Breast epithelium (tissue), 3 donors: ENCODE results near the gene OCRL.

Source experiments
- CTCF ChIP-seq, 3 donors: fragments of 450-650 bp; IDR thresholded peaks; one replicate each; pipeline ENCODE4 v1.5.1; 2016 to 2017; ENCODE audit warnings: antibody characterized with exemption in 3 of 3, mild to moderate bottlenecking in 3 of 3, moderate library complexity in 3 of 3
- POLR2A ChIP-seq: fragments of 450-650 bp; IDR thresholded peaks from one replicate; pipeline ENCODE4 v1.6.1; 2016; ENCODE audit warnings: antibody characterized with exemption, mild to moderate bottlenecking, moderate library complexity

DNA sequence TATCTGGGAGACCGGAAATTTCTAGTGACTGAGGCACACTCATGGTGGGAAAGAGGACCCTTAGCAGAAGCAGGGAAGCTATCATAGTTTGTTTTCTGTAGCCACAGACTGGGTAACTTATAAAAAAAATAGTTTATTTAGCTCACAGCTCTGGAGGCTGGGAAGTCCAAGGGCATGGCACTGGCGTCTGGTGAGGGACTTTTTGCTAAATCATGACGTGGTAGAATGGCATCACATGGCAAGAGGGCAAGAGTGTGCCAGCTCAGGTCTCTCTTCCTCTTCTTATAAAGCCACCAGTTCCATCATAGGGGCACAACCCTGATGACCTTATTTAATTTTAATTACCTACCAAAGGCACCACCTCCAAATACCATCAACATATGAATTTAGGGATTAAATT, 101.4 kb downstream of the OCRL start:
- no peak for TF ChIP-seq CTCF (IDR thresholded peaks at IDR 0.05)
- no peak for TF ChIP-seq POLR2A
